SK-N-SH (cell line): ENCODE data around the gene HYAL1.

Experiments
- EP300 ChIP-seq, 2 experiments: IDR thresholded peaks; 2 replicates each; pipeline versions ENCODE4 v1.4.0 to v1.6.1; 2012; ENCODE audit warnings: borderline replicate concordance in 1 of 2, low read depth in 1 of 2, low read length in 1 of 2
- EZH2phosphoT487 ChIP-seq: fragments of 200-600 bp; sonication (generic); IDR thresholded peaks from 2 replicates; pipeline ENCODE4 v1.6.1; 2017; ENCODE audit warnings: low read depth, mixed run types, mild to moderate bottlenecking, antibody characterized with exemption, moderate library complexity, borderline replicate concordance
- FOXJ3 ChIP-seq: sonication (generic); formaldehyde crosslinking; IDR thresholded peaks from 2 replicates; pipeline ENCODE4 v1.5.1; 2020; ENCODE audit warnings: mild to moderate bottlenecking, missing genetic modification reagents
- JUND ChIP-seq: IDR thresholded peaks from 2 replicates; pipeline ENCODE4 v1.4.0; 2012
- POLR2AphosphoS5 ChIP-seq: IDR thresholded peaks from 2 replicates; pipeline ENCODE4 v1.6.1; 2012; ENCODE audit warnings: low read depth, low read length
- RAD21 ChIP-seq: IDR thresholded peaks from 2 replicates; pipeline ENCODE4 v1.6.1; 2012; ENCODE audit warnings: mild to moderate bottlenecking, low read length
- RFX5 ChIP-seq: IDR thresholded peaks from 2 replicates; pipeline ENCODE4 v1.6.1; 2012; ENCODE audit warnings: mild to moderate bottlenecking, improper control_type of control experiment, low read length
- SIN3A ChIP-seq: IDR thresholded peaks from 2 replicates; pipeline ENCODE4 v1.6.1; 2012; ENCODE audit warnings: low read depth, mild to moderate bottlenecking, low read length, moderate library complexity, borderline replicate concordance
- SMC3 ChIP-seq: IDR thresholded peaks from 2 replicates; pipeline ENCODE4 v1.6.1; 2012; ENCODE audit warnings: low read depth, low read length, improper control_type of control experiment
- TAF1 ChIP-seq: IDR thresholded peaks from 2 replicates; pipeline ENCODE4 v1.6.1; 2012; ENCODE audit warnings: low read depth, mild to moderate bottlenecking, low read length, moderate library complexity, borderline replicate concordance
- TEAD4 ChIP-seq: IDR thresholded peaks from 2 replicates; pipeline ENCODE4 v1.4.0; 2012; ENCODE audit warnings: mild to moderate bottlenecking, borderline replicate concordance; ENCODE audit not compliant: insufficient read depth
- TF ChIP-seq, protein P1 (sequence below): fragments of 200-600 bp; sonication (generic); IDR thresholded peaks from 2 replicates; pipeline ENCODE4 v1.6.1; 2017; ENCODE audit warnings: antibody characterized with exemption, mild to moderate bottlenecking, moderate library complexity
- TF ChIP-seq, protein P2 (sequence below): IDR thresholded peaks from 2 replicates; pipeline ENCODE4 v1.4.0; 2012; ENCODE audit warnings: low read depth
- TF ChIP-seq, protein P3 (sequence below): IDR thresholded peaks from 2 replicates; pipeline ENCODE4 v1.4.0; 2012; ENCODE audit warnings: low read depth, borderline replicate concordance

DNA sequence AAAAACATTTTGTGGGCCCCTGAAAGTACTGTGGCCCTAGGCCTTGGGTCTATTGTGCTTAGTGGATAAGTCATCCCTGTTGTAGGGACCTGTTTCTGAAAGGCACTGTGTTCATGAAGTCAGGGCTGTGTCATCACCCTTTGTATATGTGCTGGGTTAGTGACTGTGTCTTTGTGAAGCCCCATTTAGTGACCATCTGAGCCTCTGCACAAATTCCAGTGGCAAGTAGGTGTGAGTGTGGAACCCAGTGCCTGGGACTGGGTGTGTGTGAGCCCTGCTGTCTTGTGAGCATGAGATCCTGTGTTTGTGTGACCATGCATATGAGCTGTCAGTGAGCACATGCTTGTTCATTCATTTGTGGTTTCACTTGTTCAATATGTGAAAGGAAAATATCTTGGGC is 1.2 kb upstream of the HYAL1 start:
- TF ChIP-seq, protein P1, sequence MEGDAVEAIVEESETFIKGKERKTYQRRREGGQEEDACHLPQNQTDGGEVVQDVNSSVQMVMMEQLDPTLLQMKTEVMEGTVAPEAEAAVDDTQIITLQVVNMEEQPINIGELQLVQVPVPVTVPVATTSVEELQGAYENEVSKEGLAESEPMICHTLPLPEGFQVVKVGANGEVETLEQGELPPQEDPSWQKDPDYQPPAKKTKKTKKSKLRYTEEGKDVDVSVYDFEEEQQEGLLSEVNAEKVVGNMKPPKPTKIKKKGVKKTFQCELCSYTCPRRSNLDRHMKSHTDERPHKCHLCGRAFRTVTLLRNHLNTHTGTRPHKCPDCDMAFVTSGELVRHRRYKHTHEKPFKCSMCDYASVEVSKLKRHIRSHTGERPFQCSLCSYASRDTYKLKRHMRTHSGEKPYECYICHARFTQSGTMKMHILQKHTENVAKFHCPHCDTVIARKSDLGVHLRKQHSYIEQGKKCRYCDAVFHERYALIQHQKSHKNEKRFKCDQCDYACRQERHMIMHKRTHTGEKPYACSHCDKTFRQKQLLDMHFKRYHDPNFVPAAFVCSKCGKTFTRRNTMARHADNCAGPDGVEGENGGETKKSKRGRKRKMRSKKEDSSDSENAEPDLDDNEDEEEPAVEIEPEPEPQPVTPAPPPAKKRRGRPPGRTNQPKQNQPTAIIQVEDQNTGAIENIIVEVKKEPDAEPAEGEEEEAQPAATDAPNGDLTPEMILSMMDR: no peak
- TF ChIP-seq EP300 (IDR thresholded peaks at IDR 0.05; ENCODE audit: borderline replicate concordance in 1 of 2, low read depth in 1 of 2, low read length in 1 of 2) (no peak), POLR2AphosphoS5 (no peak), RAD21 (no peak), SIN3A (no peak), TAF1 (no peak), JUND (no peak), FOXJ3 (CRISPR knock-in tag) (no peak), EZH2phosphoT487 (no peak), SMC3 (no peak), RFX5 (no peak), TEAD4 (no peak)
- TF ChIP-seq, protein P2, sequence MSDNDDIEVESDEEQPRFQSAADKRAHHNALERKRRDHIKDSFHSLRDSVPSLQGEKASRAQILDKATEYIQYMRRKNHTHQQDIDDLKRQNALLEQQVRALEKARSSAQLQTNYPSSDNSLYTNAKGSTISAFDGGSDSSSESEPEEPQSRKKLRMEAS: no peak
- TF ChIP-seq, protein P3, sequence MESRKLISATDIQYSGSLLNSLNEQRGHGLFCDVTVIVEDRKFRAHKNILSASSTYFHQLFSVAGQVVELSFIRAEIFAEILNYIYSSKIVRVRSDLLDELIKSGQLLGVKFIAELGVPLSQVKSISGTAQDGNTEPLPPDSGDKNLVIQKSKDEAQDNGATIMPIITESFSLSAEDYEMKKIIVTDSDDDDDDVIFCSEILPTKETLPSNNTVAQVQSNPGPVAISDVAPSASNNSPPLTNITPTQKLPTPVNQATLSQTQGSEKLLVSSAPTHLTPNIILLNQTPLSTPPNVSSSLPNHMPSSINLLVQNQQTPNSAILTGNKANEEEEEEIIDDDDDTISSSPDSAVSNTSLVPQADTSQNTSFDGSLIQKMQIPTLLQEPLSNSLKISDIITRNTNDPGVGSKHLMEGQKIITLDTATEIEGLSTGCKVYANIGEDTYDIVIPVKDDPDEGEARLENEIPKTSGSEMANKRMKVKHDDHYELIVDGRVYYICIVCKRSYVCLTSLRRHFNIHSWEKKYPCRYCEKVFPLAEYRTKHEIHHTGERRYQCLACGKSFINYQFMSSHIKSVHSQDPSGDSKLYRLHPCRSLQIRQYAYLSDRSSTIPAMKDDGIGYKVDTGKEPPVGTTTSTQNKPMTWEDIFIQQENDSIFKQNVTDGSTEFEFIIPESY: no peak
